GM23338 (cell line): Measurements from ENCODE around the gene GNA15. TPM values are rescaled to one million over a fixed set of nuclear protein-coding genes. Genes with fewer than 3 reads are reported as not detected.
A peak's percentile ranks its signal among the peaks of the same experiment; 100 is the strongest.

Experiments
- ATAC-seq: fragments of 200-7000 bp; cut with Tn5 transposase; 3 replicates; pipeline ENCODE4 v1.9.1; 2020
- DNase-seq: peaks from one replicate; pipeline ENCODE4 v3.0.0-alpha.2; 2015; ENCODE audit warnings: low spot score
- H2AFZ ChIP-seq: fragments of 200-600 bp; sonication (generic); 2 replicates; pipeline ENCODE4 v1.8.0; 2016; ENCODE audit warnings: antibody characterized with exemption, mild to moderate bottlenecking, moderate library complexity
- H3F3A ChIP-seq: fragments of 200-600 bp; sonication (generic); replicated peaks from 2 replicates; pipeline ENCODE4 v1.8.0; 2017; ENCODE audit warnings: antibody characterized with exemption, mixed run types, low read depth
- H3K27ac ChIP-seq: fragments of 200-600 bp; sonication (generic); 2 replicates; pipeline ENCODE4 v1.6.1; 2016; ENCODE audit warnings: low read depth
- H3K27me3 ChIP-seq: fragments of 200-600 bp; sonication (generic); 2 replicates; pipeline ENCODE4 v1.8.0; 2016; ENCODE audit warnings: mild to moderate bottlenecking, mixed run types, moderate library complexity; ENCODE audit not compliant: insufficient read depth
- H3K36me3 ChIP-seq: fragments of 200-600 bp; sonication (generic); 2 replicates; pipeline ENCODE4 v1.8.0; 2016; ENCODE audit warnings: mild to moderate bottlenecking; ENCODE audit not compliant: insufficient read depth
- H3K4me1 ChIP-seq: fragments of 200-600 bp; sonication (generic); 2 replicates; pipeline ENCODE4 v1.8.0; 2016; ENCODE audit warnings: mild to moderate bottlenecking, moderate library complexity; ENCODE audit not compliant: insufficient read depth
- H3K4me2 ChIP-seq: fragments of 200-600 bp; sonication (generic); 2 replicates; pipeline ENCODE4 v1.7.1; 2017; ENCODE audit warnings: mixed run types
- H3K4me3 ChIP-seq: fragments of 200-600 bp; sonication (generic); 2 replicates; pipeline ENCODE4 v1.6.1; 2016; ENCODE audit warnings: mixed run types
- H3K79me2 ChIP-seq: fragments of 200-600 bp; sonication (generic); replicated peaks from 2 replicates; pipeline ENCODE4 v1.8.0; 2017; ENCODE audit warnings: mild to moderate bottlenecking; ENCODE audit not compliant: insufficient read depth
- H3K9me2 ChIP-seq: fragments of 200-600 bp; sonication (generic); 2 replicates; pipeline ENCODE4 v1.8.0; 2017; ENCODE audit not compliant: insufficient read depth
- H4K20me1 ChIP-seq: fragments of 200-600 bp; sonication (generic); replicated peaks from 2 replicates; pipeline ENCODE4 v1.8.0; 2017; ENCODE audit warnings: mild to moderate bottlenecking; ENCODE audit not compliant: insufficient read depth
- H3K27ac Mint-ChIP-seq: 2 replicates; pipeline ENCODE4 v1.8.0; 2020; ENCODE audit warnings: inconsistent platforms, mild to moderate bottlenecking, moderate library complexity, mixed read lengths
- H3K27me3 Mint-ChIP-seq: 3 replicates; pipeline ENCODE4 v1.8.0; 2022; ENCODE audit warnings: low read depth, mild to moderate bottlenecking, moderate library complexity, mixed read lengths, inconsistent platforms; ENCODE audit not compliant: insufficient read depth, poor library complexity
- H3K36me3 Mint-ChIP-seq: 3 replicates; pipeline ENCODE4 v1.8.0; 2021; ENCODE audit warnings: low read depth, mild to moderate bottlenecking, inconsistent platforms, moderate library complexity, mixed read lengths
- H3K4me1 Mint-ChIP-seq: 3 replicates; pipeline ENCODE4 v1.8.0; 2020; ENCODE audit warnings: mild to moderate bottlenecking, inconsistent platforms, mixed read lengths
- H3K4me3 Mint-ChIP-seq: 3 replicates; pipeline ENCODE4 v1.8.0; 2021; ENCODE audit warnings: moderate library complexity, mild to moderate bottlenecking, inconsistent platforms, mixed read lengths
- H3K9me3 Mint-ChIP-seq: 3 replicates; pipeline ENCODE4 v1.8.0; 2020; ENCODE audit warnings: moderate library complexity, mild to moderate bottlenecking, inconsistent platforms, mixed read lengths
- CREB1 ChIP-seq: fragments of 250-450 bp; sonication (Bioruptor Pico); IDR thresholded peaks from 2 replicates; pipeline ENCODE4 v1.5.0; 2020; ENCODE audit warnings: low read depth, mild to moderate bottlenecking, moderate library complexity
- EZH2 ChIP-seq: fragments of 200-600 bp; sonication (generic); IDR thresholded peaks from one replicate; pipeline ENCODE4 v1.8.0; 2017; ENCODE audit warnings: antibody characterized with exemption, mild to moderate bottlenecking, low read depth; ENCODE audit not compliant: unreplicated experiment
- EZH2phosphoT487 ChIP-seq: fragments of 200-600 bp; sonication (generic); IDR thresholded peaks from one replicate; pipeline ENCODE4 v1.8.1; 2018; ENCODE audit warnings: antibody characterized with exemption; ENCODE audit not compliant: unreplicated experiment
- JUNB ChIP-seq: IDR thresholded peaks from one replicate; pipeline ENCODE4 v1.6.1; 2016; ENCODE audit warnings: antibody characterized with exemption; ENCODE audit not compliant: unreplicated experiment
- NANOG ChIP-seq: IDR thresholded peaks from 2 replicates; pipeline ENCODE4 v1.6.1; 2016; ENCODE audit warnings: antibody characterized with exemption, borderline replicate concordance
- POLR2AphosphoS5 ChIP-seq: IDR thresholded peaks from 2 replicates; pipeline ENCODE4 v1.6.1; 2016; ENCODE audit warnings: antibody characterized with exemption, low read depth
- STAT1 ChIP-seq: IDR thresholded peaks from one replicate; pipeline ENCODE4 v1.6.1; 2016; ENCODE audit warnings: antibody characterized with exemption; ENCODE audit not compliant: unreplicated experiment
- ZNF331 ChIP-seq: fragments of 250-450 bp; sonication (Bioruptor Pico); IDR thresholded peaks from 2 replicates; pipeline ENCODE4 v1.5.0; 2020; ENCODE audit warnings: low read depth, mild to moderate bottlenecking, moderate library complexity
- polyA plus RNA-seq: library from polyadenylated mRNA; unstranded; fragments of >200 nt; fragmentation: Nextera tagmentation; extraction: Ambion mirVana; gene quantifications from 2 replicates; pipeline ENCODE4 v1.2.1, GENCODE V29; 2016
- total RNA-seq: library from RNA; depleted of rRNA; stranded (reverse); fragments of >200 nt; shearing (Covaris generic); gene quantifications from 2 replicates; pipeline ENCODE4 v1.2.3, GENCODE V29; 2014

GNA15 gene
- total and polyA plus RNA-seq, 2 experiments from 2014 or later, result 0.14 to 0.31 TPM

DNA sequence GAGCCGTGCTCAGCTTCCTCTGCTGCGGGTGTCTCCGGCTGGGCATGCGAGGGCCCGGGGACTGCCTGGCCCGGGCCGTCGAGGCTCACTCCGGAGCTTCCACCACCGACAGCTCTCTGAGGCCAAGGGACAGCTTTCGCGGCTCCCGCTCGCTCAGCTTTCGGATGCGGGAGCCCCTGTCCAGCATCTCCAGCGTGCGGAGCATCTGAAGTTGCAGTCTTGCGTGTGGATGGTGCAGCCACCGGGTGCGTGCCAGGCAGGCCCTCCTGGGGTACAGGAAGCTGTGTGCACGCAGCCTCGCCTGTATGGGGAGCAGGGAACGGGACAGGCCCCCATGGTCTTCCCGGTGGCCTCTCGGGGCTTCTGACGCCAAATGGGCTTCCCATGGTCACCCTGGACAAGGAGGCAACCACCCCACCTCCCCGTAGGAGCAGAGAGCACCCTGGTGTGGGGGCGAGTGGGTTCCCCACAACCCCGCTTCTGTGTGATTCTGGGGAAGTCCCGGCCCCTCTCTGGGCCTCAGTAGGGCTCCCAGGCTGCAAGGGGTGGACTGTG lies 44.0 kb downstream of the GNA15 start:
- H3K4me1 Mint-ChIP-seq, result no peaks in the 10 kb centered on the region
- no peak for TF ChIP-seq CREB1 (CRISPR knock-in tag)
- TF ChIP-seq JUNB, result no peak
- no peak for TF ChIP-seq POLR2AphosphoS5
- no peak for TF ChIP-seq EZH2
- TF ChIP-seq EZH2phosphoT487, result no peak
- H3K27ac ChIP-seq, result no peak overlapping the region
- H3K27ac Mint-ChIP-seq, result no peak overlapping the region
- no peak overlapping the region for H2AFZ ChIP-seq
- H3K4me3 ChIP-seq, result no peak overlapping the region
- no peak overlapping the region for H3K4me3 Mint-ChIP-seq
- no peaks in the 10 kb centered on the region for H3K9me2 ChIP-seq
- H3K27me3 ChIP-seq, result no peaks in the 10 kb centered on the region
- H3K4me1 ChIP-seq, result no peaks in the 10 kb centered on the region
- no peaks in the 10 kb centered on the region for H3K36me3 Mint-ChIP-seq
- no peak overlapping the region for H3K4me2 ChIP-seq
- no peaks in the 10 kb centered on the region for H3F3A ChIP-seq
- no peaks in the 10 kb centered on the region for H3K79me2 ChIP-seq
- DNase-seq (no peak), ATAC-seq (no peak; the same call in 2 of the 3 replicates)
- peaks cover 9% of the 10 kb centered on the region; the same call in 2 of the 3 replicates for H3K9me3 Mint-ChIP-seq
- no peaks in the 10 kb centered on the region for H4K20me1 ChIP-seq
- H3K36me3 ChIP-seq, result no peaks in the 10 kb centered on the region
- peaks cover 5% of the 10 kb centered on the region for H3K27me3 Mint-ChIP-seq

DNA sequence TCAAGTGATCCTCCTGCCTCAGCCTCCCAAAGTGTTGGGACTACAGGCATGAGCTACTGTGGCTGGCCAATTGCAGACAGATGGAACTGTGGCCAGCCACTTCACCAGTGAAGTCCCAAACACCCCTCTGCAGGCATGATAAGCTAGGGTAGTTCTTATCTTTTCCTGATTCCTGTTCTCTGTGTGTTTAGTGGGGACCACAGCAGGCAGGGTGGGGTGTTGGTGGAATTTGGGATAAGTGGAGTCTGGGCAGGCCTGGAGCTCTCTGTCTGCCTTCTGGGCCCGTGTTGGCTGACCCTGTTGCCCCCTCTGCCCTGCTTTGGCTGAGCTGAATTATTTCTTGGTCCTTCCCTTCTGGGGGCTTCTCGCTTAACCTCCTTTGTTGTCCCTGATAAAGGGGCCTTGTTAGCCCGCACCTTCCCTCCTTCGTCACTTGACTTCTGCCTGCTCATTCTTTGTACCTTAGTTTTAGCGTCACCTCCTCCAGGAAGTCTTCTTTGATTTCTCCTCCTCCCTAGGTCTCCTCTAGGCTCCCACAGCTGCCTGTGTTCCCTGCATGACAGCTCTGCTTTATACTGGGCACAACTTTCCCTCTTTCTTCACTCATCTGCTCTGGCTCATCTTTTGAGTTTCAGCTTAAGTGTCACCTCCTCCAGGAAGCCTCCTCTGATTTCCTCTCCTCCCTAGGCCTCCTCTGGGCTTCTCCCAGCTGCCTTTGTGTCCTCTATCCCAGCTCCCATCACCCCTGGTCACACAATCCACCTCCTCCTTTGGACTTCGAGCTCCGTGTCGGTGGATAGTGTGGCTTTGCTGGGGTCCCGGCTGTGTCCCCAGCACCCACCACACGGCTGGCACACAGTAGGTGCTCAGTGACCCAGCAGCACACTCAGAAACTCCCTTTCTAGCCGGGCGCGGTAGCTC lies 48.1 kb downstream of the GNA15 start:
- no peaks in the 10 kb centered on the region for H3K9me2 ChIP-seq
- H3K4me3 ChIP-seq, result no peak overlapping the region
- H3K79me2 ChIP-seq, result peaks cover 31% of the 10 kb centered on the region
- H3K4me2 ChIP-seq, result no peak overlapping the region
- Mint-ChIP-seq H3K27ac (no peak overlapping the region), H3K9me3 (no peaks in the 10 kb centered on the region), H3K4me3 (peak overlapping the region; percentile 98), H3K36me3 (peaks cover 4% of the 10 kb centered on the region; the same call in 2 of the 3 replicates), H3K27me3 (peaks cover 17% of the 10 kb centered on the region), H3K4me1 (peaks cover 18% of the 10 kb centered on the region)
- TF ChIP-seq EZH2phosphoT487 (no peak), STAT1 (no peak), JUNB (no peak)
- ATAC-seq, result no peak
- peaks cover 16% of the 10 kb centered on the region for H4K20me1 ChIP-seq
- no peaks in the 10 kb centered on the region for H3K36me3 ChIP-seq
- H2AFZ ChIP-seq, result peak overlapping the region; percentile 90
- peaks cover 6% of the 10 kb centered on the region; the same call in 1 of the 2 replicates for H3K4me1 ChIP-seq
- no peaks in the 10 kb centered on the region for H3F3A ChIP-seq
- DNase-seq, result no peak
- H3K27me3 ChIP-seq, result no peaks in the 10 kb centered on the region
- H3K27ac ChIP-seq, result no peak overlapping the region

DNA sequence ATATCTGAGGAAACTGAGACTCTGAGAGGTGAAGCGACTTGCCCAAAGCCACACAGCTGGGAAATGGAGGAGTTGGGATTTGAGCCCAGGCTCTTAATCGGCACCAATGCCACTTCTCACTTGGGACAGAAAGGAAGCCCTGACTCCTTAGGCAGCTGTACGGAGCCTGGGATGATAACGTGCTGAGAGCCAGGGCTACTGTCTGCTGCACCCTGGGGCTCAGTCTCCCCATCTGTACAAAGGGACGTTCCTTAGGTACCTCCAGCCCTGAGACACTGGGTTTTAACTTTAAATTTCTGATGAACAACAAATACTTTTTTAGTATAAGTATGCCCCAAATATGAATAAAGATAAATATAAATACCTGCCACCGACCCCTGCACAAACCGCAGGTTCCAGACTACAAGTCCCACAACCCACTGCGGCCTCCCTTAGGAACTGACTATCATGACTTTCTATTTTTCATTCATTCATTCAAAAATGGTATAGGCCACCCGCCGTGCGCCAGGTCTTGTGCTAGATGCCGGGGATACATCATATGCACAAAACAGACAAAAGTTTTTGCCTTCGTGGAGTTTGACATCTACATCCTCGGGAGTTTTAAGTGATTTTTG lies 49.1 kb downstream of the GNA15 start:
- H3K4me2 ChIP-seq, result peak overlapping the region; percentile 75
- peaks cover 41% of the 10 kb centered on the region for H3K79me2 ChIP-seq
- H3K27ac ChIP-seq, result no peak overlapping the region
- peak overlapping the region; percentile 98 for H3K4me3 Mint-ChIP-seq
- H3K4me1 ChIP-seq, result peaks cover 6% of the 10 kb centered on the region; the same call in 1 of the 2 replicates
- DNase-seq (peak; percentile 82), ATAC-seq (peak; percentile 50)
- H3K27me3 Mint-ChIP-seq, result peaks cover 17% of the 10 kb centered on the region
- H3K9me3 Mint-ChIP-seq, result no peaks in the 10 kb centered on the region
- peak overlapping the region; percentile 90 for H2AFZ ChIP-seq
- H3K27me3 ChIP-seq, result no peaks in the 10 kb centered on the region
- H3K36me3 ChIP-seq, result no peaks in the 10 kb centered on the region
- peaks cover 22% of the 10 kb centered on the region for H3K4me1 Mint-ChIP-seq
- H3K27ac Mint-ChIP-seq, result peak overlapping the region; percentile 99
- TF ChIP-seq JUNB (no peak), ZNF331 (CRISPR knock-in tag) (no peak), CREB1 (CRISPR knock-in tag) (no peak), NANOG (no peak)
- peak overlapping the region; percentile 62 for H3K4me3 ChIP-seq
- no peaks in the 10 kb centered on the region for H3K9me2 ChIP-seq
- H3F3A ChIP-seq, result no peaks in the 10 kb centered on the region
- H4K20me1 ChIP-seq, result peaks cover 16% of the 10 kb centered on the region
- peaks cover 4% of the 10 kb centered on the region; the same call in 2 of the 3 replicates for H3K36me3 Mint-ChIP-seq
